GM12892 (cell line): ENCODE measurements around the gene EPHB2.

ENCODE experiments used
- POLR2A ChIP-seq: IDR thresholded peaks from 2 replicates; pipeline ENCODE4 v1.6.1; 2011; ENCODE audit warnings: low read depth, low read length, control low read depth
- TAF1 ChIP-seq: IDR thresholded peaks from 2 replicates; pipeline ENCODE4 v1.6.1; 2011; ENCODE audit warnings: low read depth, mild to moderate bottlenecking, control low read depth, low read length, borderline replicate concordance

DNA sequence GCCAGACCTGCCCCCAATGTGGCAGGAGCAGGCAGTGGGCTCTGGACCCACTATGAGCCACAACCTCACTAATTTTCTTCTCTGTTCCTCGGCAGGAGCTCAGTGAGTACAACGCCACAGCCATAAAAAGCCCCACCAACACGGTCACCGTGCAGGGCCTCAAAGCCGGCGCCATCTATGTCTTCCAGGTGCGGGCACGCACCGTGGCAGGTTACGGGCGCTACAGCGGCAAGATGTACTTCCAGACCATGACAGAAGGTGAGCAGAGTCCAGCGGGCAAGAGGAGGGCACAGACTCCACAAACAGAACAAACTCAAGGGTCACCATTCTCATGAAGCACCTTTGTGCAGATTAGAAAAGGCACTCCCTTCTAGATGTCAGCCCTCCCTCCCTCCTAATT lies 182.2 kb downstream of the EPHB2 start:
- TF ChIP-seq TAF1: no peak
- TF ChIP-seq POLR2A: no peak
